HFFc6 (cell line): ENCODE data around the gene LVRN. TPM values are rescaled to one million over a fixed set of nuclear protein-coding genes. Genes with fewer than 3 reads are reported as not detected.

Source experiments
- DNase-seq: peaks from one replicate; pipeline ENCODE4 v3.0.0-alpha.2; 2018
- H3K27ac Mint-ChIP-seq: 2 replicates; pipeline ENCODE4 v1.8.0; 2020; ENCODE audit warnings: mild to moderate bottlenecking, mixed read lengths
- H3K27me3 Mint-ChIP-seq: 2 replicates; pipeline ENCODE4 v1.8.0; 2021; ENCODE audit warnings: mild to moderate bottlenecking, moderate library complexity, mixed read lengths; ENCODE audit not compliant: insufficient read depth
- H3K36me3 Mint-ChIP-seq: 2 replicates; pipeline ENCODE4 v1.8.0; 2021; ENCODE audit warnings: low read depth, mixed read lengths
- H3K4me1 Mint-ChIP-seq: 2 replicates; pipeline ENCODE4 v1.8.0; 2020; ENCODE audit warnings: low read depth, mixed read lengths
- H3K4me3 Mint-ChIP-seq: 2 replicates; pipeline ENCODE4 v1.8.0; 2020; ENCODE audit warnings: mild to moderate bottlenecking, moderate library complexity, mixed read lengths
- H3K9me3 Mint-ChIP-seq: 2 replicates; pipeline ENCODE4 v1.8.0; 2020; ENCODE audit warnings: mild to moderate bottlenecking, mixed read lengths
- total RNA-seq, 6 experiments: library from RNA; stranded (reverse); fragmentation: NEBNext Ultra II Directional; extraction: Animal tissue kit (Norgen Biotek cat#: 25700); gene quantifications; 2 replicates in 1 of 6; 3 replicates in 5 of 6; pipeline ENCODE4 v1.2.3, GENCODE V29; 2021
- TF ChIP-seq, protein P1 (sequence below): fragments of 200-600 bp; sonication (generic); IDR thresholded peaks from 2 replicates; pipeline ENCODE4 v1.5.0; 2021; ENCODE audit warnings: antibody characterized with exemption, mild to moderate bottlenecking

Gene LVRN
- total RNA-seq, 6 experiments from 2014 or later, result 0.07 to 0.41 (median 0.16) TPM; not detected in 2

- TF ChIP-seq, protein P1, sequence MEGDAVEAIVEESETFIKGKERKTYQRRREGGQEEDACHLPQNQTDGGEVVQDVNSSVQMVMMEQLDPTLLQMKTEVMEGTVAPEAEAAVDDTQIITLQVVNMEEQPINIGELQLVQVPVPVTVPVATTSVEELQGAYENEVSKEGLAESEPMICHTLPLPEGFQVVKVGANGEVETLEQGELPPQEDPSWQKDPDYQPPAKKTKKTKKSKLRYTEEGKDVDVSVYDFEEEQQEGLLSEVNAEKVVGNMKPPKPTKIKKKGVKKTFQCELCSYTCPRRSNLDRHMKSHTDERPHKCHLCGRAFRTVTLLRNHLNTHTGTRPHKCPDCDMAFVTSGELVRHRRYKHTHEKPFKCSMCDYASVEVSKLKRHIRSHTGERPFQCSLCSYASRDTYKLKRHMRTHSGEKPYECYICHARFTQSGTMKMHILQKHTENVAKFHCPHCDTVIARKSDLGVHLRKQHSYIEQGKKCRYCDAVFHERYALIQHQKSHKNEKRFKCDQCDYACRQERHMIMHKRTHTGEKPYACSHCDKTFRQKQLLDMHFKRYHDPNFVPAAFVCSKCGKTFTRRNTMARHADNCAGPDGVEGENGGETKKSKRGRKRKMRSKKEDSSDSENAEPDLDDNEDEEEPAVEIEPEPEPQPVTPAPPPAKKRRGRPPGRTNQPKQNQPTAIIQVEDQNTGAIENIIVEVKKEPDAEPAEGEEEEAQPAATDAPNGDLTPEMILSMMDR, result peak; percentile 55; the same call in 1 of the 2 replicates
- H3K27me3 Mint-ChIP-seq, result peaks cover 4% of the 10 kb centered on the region; the same call in 1 of the 2 replicates
- peak; percentile 76 for DNase-seq
- no peaks in the 10 kb centered on the region for H3K9me3 Mint-ChIP-seq
- peaks cover 16% of the 10 kb centered on the region for H3K4me1 Mint-ChIP-seq
- H3K4me3 Mint-ChIP-seq, result no peak within 1 kb of the TSS
- H3K27ac Mint-ChIP-seq, result no peak within 1 kb of the TSS
- no peaks in the 10 kb centered on the region for H3K36me3 Mint-ChIP-seq
Observed at GRCh38 chr5:116032094-116032517, 69.8 kb downstream of the LVRN start, which contains the start of gene ARL14EPL. Gene ARL14EPL (plus strand): TSS chr5:116032472. CDS start chr5:116051466, 18,994 bp downstream.

DNA sequence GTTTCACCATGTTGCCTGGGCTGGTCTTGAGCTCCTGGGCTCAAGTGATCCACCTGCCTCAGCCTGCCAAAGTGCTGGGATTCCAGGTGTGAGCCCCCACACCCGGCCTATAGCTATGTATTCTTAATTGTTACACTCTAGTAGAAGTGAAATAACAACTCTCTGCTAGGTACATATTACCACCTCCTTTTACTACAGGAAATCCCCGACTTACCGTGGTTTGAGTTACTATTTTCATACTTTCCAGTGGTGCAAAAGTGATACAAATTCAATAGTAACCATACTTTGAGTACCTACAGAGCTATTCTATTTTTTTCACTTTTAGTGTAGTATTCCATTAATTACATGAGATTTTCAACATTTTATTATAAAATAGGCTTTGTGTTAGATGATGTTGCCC, 70.7 kb downstream of the LVRN start:
- TF ChIP-seq, protein P1, result no peak
- peaks cover 16% of the 10 kb centered on the region for H3K4me1 Mint-ChIP-seq
- H3K36me3 Mint-ChIP-seq, result no peaks in the 10 kb centered on the region
- no peaks in the 10 kb centered on the region for H3K9me3 Mint-ChIP-seq
- H3K27me3 Mint-ChIP-seq, result peaks cover 6% of the 10 kb centered on the region; the same call in 1 of the 2 replicates
- no peak overlapping the region for H3K27ac Mint-ChIP-seq
- no peak for DNase-seq
- H3K4me3 Mint-ChIP-seq, result no peak overlapping the region

DNA sequence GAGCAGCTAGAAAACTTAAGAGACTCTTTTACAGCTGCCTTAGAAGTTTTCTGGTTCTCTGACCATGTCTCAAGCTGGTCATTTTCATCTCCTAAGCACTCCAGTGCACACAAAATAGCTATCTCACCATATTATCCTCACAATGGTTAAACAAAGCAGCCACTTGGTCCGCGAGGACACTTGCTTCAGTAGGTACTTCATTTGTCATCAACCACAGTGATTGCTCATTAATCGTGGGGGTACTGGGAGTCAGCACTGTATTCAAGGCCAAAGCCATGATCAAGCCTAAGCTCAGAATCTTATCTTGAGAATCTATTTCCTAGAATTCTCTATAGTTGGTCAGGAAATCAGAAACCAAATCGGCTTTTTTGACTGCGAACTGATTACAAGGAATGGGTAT, 72.8 kb downstream of the LVRN start:
- TF ChIP-seq, protein P1, result no peak

GRCh38 chr5:116037236-116037822, 75.1 kb downstream of the LVRN start:
- TF ChIP-seq, protein P1, result peak; percentile 74
- H3K4me3 Mint-ChIP-seq, result no peak overlapping the region
- H3K27me3 Mint-ChIP-seq, result peaks cover 20% of the 10 kb centered on the region
- peaks cover 1% of the 10 kb centered on the region for H3K4me1 Mint-ChIP-seq
- no peaks in the 10 kb centered on the region for H3K9me3 Mint-ChIP-seq
- no peak overlapping the region for H3K27ac Mint-ChIP-seq
- DNase-seq, result no peak
- H3K36me3 Mint-ChIP-seq, result no peaks in the 10 kb centered on the region

More for the DNA sequence above, 72.8 kb downstream of the LVRN start:
- H3K4me1 Mint-ChIP-seq, result peaks cover 16% of the 10 kb centered on the region
- no peaks in the 10 kb centered on the region for H3K36me3 Mint-ChIP-seq
- H3K27me3 Mint-ChIP-seq, result peaks cover 12% of the 10 kb centered on the region
- no peak overlapping the region for H3K4me3 Mint-ChIP-seq
- no peak overlapping the region for H3K27ac Mint-ChIP-seq
- H3K9me3 Mint-ChIP-seq, result no peaks in the 10 kb centered on the region
- no peak for DNase-seq

DNA sequence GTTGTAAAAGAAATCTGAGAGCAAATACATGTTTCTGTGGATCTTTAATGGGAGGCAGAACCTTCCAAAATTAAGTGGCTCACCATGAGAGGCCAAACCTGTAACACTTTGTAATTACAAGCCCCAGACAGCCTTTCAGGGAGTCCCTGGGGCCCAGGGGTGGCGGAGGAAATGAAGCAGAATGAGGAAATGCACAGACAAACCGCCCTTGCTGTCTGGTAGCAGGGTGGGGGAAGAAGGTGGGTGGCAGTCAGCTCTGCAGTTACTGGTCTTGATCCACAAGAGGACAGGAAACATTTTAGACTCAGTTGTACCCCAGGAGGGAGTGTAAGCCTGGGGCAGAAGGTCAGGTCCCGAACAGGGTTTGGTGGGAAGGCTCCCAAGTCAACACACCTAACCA, 76.5 kb downstream of the LVRN start:
- TF ChIP-seq, protein P1, result no peak
- Mint-ChIP-seq H3K4me3 (no peak overlapping the region), H3K27ac (no peak overlapping the region), H3K27me3 (peaks cover 20% of the 10 kb centered on the region), H3K9me3 (no peaks in the 10 kb centered on the region), H3K4me1 (no peaks in the 10 kb centered on the region), H3K36me3 (no peaks in the 10 kb centered on the region)
- no peak for DNase-seq
